GM18951 (cell line): Measurements from ENCODE around the gene HSPA12B.

Experiments
- POLR2A ChIP-seq: IDR thresholded peaks from 4 replicates; pipeline ENCODE4 v1.6.1; 2011; ENCODE audit warnings: mild to moderate bottlenecking; ENCODE audit not compliant: insufficient read length, insufficient read depth; ENCODE audit errors: extremely low read depth
- in situ Hi-C: fragments of 300-500 bp; cut with MboI; formaldehyde crosslinking; loops from one replicate; pipeline ENCODE4 v1.12.0; 2022; ENCODE audit warnings: low sequenced_read_pairs, mixed read lengths, inconsistent platforms; ENCODE audit not compliant: unreplicated experiment

The HSPA12B gene

GRCh38 chr20:3739054-3739925 is 6.8 kb downstream of the HSPA12B start:
- no peak for TF ChIP-seq POLR2A
- in situ Hi-C loops = no loop called here

DNA sequence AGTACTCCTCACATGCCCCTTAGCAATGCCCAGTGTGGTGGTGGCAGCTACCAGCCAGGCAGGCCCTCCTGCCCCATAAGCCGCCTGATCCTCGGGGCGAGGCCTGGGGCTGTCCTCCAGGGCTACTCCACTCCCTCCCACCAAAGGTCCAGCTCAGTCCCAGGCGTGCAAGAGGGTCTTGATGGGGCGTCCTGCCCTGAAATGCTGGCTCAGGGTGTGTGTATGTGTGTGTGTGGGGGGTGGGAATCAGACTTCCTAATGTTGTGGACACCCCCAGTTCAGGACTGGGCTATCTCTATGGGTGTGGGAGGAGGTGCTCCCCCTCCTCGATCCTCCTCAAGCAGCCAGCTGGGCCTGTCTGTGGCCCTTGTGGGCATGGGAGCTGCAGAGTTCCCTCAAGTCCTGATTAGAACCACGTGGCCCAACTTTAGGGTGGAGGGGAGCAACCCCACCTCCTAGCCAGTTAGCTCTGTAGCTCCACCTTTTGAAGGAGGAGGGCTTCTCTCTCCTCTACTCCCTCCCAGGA is 7.5 kb downstream of the HSPA12B start:
- in situ Hi-C loops = no loop called here
- no peak for TF ChIP-seq POLR2A

GRCh38 chr20:3740615-3741301 is 8.3 kb downstream of the HSPA12B start:
- TF ChIP-seq POLR2A = no peak
- in situ Hi-C loops = no loop called here

GRCh38 chr20:3741836-3742458 is 9.5 kb downstream of the HSPA12B start:
- no peak for TF ChIP-seq POLR2A
- in situ Hi-C loops = no loop called here

DNA sequence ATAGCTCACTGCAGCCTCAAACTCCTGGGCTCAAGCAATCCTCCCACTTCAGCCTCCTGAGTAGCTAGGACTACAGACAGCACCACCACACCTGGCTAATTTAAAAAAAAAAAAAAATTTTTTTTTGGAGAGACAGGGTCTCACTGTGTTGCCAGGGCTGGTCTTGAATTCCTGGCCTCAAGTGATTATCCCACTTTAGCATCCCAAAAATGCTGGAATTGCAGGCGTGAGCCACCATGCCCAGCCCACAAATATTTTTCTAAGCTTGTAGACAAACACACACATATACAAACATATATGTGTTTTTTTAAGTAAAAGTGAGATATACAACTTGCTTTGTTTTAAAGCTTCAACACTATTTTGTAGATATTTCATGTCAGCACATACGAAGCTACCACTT is 10.8 kb downstream of the HSPA12B start:
- in situ Hi-C loops = no loop called here
- no peak for TF ChIP-seq POLR2A

- in situ Hi-C loops = no loop called here
- no peak for TF ChIP-seq POLR2A
These were observed 11.6 kb downstream of the HSPA12B start for GRCh38 chr20:3744037-3744436.

DNA sequence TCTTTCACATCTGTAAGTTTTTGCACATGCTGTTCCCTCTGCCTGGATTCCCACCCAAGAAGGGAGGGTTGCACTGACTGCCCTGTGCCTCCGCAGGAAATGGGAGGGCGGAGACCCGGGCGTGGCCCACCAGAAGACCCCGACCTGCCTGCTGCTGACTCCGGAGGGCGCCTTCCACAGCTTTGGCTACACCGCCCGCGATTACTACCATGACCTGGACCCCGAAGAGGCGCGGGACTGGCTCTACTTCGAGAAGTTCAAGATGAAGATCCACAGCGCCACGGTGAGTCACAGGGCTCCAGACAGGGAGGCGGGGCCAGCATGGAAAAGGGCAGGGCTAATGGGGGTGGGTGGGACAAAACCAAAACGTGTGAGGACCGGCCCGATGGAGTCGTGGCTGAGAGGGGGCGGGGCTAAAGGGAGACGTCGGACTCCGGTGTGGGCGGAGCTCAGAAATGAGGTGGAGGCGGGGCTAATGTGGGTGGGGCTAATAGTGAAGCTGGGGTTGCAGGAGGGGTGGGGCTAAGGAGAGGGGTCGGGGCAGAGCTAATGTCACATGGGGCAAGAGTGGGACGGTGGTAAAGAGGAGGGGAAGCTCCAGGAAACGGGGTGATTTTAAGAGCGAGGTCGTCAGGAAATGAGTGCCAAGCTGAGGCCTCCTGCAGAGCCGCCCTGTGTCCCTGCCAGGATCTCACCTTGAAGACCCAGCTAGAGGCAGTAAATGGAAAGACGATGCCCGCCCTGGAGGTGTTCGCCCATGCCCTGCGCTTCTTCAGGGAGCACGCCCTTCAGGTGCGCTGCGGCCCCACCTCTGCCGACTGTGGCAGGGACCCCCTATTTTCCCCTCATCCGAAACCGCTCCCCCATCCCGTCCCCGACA is 12.6 kb downstream of the HSPA12B start:
- in situ Hi-C loops = no loop called here
- no peak for TF ChIP-seq POLR2A

- no peak for TF ChIP-seq POLR2A
- in situ Hi-C loops = no loop called here
These were observed 13.2 kb downstream of the HSPA12B start for GRCh38 chr20:3745686-3746173.

DNA sequence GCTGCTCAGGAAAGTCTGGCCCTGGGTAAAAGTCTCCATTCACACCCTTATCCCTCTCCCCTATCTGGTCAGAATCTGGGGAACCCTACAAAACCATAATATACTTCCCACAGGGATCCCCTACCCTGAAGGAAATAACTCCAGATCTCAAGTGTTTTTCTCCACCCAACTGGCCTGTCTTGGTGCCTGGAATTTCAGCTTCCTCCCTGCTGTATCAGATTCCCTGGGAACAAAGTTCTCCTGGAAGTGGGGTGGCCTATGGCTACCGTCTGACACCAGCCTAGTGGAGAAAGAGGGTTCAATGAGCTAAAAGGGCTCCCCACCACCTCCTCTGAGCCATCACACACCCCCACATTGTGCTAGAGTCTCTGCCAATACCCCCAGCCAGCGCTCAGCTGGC is 15.0 kb downstream of the HSPA12B start:
- TF ChIP-seq POLR2A = no peak
- in situ Hi-C loops = no loop called here

- in situ Hi-C loops = no loop called here
- TF ChIP-seq POLR2A = no peak
These were observed 15.6 kb downstream of the HSPA12B start for GRCh38 chr20:3748073-3748472.

GRCh38 chr20:3749087-3749688 is 16.7 kb downstream of the HSPA12B start:
- no peak for TF ChIP-seq POLR2A
- in situ Hi-C loops = no loop called here
